ENCODE results near the gene CTDSPL. TPM values are rescaled to one million over a fixed set of nuclear protein-coding genes. Genes with fewer than 3 reads are reported as not detected.
A peak's percentile ranks its signal among the peaks of the same experiment; 100 is the strongest.

Gene CTDSPL
- total and polyA plus RNA-seq, 2 experiments from 2014 or later, result 7.1 to 33.4 TPM

- DNase-seq, result peak; percentile 28
- H3K4me2 ChIP-seq (ENCODE audit: unreplicated experiment), result no peak overlapping the region
- H3F3A ChIP-seq (ENCODE audit: insufficient read depth), result peaks cover 15% of the 10 kb centered on the region
- H2AFZ ChIP-seq, result no peak overlapping the region
- H3K27me3 ChIP-seq (replicated peaks; ENCODE audit: insufficient read depth), result no peaks in the 10 kb centered on the region
- H4K20me1 ChIP-seq (ENCODE audit: insufficient read depth), result no peaks in the 10 kb centered on the region
- peaks cover 30% of the 10 kb centered on the region for H3K79me2 ChIP-seq (ENCODE audit: insufficient read depth)
- no peak overlapping the region for H3K4me3 ChIP-seq
- H3K9ac ChIP-seq, result no peak overlapping the region
- H3K36me3 ChIP-seq (ENCODE audit: low read depth), result no peaks in the 10 kb centered on the region
- H3K27ac ChIP-seq, result no peak overlapping the region
- H3K4me1 ChIP-seq (ENCODE audit: insufficient read depth), result peaks cover 16% of the 10 kb centered on the region; the same call in 1 of the 2 replicates
- no peaks in the 10 kb centered on the region for H3K9me2 ChIP-seq (ENCODE audit: insufficient read depth)
- TF ChIP-seq EZH2 (IDR thresholded peaks at IDR 0.05; ENCODE audit: insufficient read depth, poor library complexity, severe bottlenecking), result no peak
- no peak for TF ChIP-seq EZH2phosphoT487 (IDR thresholded peaks at IDR 0.05; ENCODE audit: insufficient read depth, low read depth)
- no peaks in the 10 kb centered on the region for H3K9me3 ChIP-seq (ENCODE audit: low read depth)
- 56% methylated on average over 2 of the region's 2 CpGs for WGBS, 2 experiments (ENCODE audit: low coverage in 1 of 2, low lambda C conversion rate in 2 of 2, missing lambda C conversion rate in 2 of 2)
- in situ Hi-C loops (cut with MboI), result loop anchor here (10.0 kb wide), 1 partner anchor 115 kb away; no protein-coding TSS in a partner anchor
Observed at GRCh38 chr3:37859354-37859753, 2.3 kb upstream of the CTDSPL start.

- peak overlapping the region; percentile 19 for H3K4me2 ChIP-seq (ENCODE audit: unreplicated experiment)
- H3K79me2 ChIP-seq (ENCODE audit: insufficient read depth), result peaks cover 34% of the 10 kb centered on the region
- no peaks in the 10 kb centered on the region for H3K9me2 ChIP-seq (ENCODE audit: insufficient read depth)
- 0 out of 2 replicates have a peak overlapping the region, but pooled peaks have one; percentile 25 for H3K4me3 ChIP-seq
- peak overlapping the region; percentile 64 for H3K27ac ChIP-seq
- TF ChIP-seq EZH2 (IDR thresholded peaks at IDR 0.05; ENCODE audit: insufficient read depth, poor library complexity, severe bottlenecking) (no peak), EZH2phosphoT487 (IDR thresholded peaks at IDR 0.05; ENCODE audit: insufficient read depth, low read depth) (no peak)
- no peaks in the 10 kb centered on the region for H3K36me3 ChIP-seq (ENCODE audit: low read depth)
- H3F3A ChIP-seq (ENCODE audit: insufficient read depth), result peaks cover 17% of the 10 kb centered on the region
- H4K20me1 ChIP-seq (ENCODE audit: insufficient read depth), result no peaks in the 10 kb centered on the region
- no peaks in the 10 kb centered on the region for H3K9me3 ChIP-seq (ENCODE audit: low read depth)
- no peak for DNase-seq
- H3K4me1 ChIP-seq (ENCODE audit: insufficient read depth), result peaks cover 17% of the 10 kb centered on the region; the same call in 1 of the 2 replicates
- peak overlapping the region; percentile 88 for H2AFZ ChIP-seq
- in situ Hi-C loops (cut with MboI), result loop anchor here (10.0 kb wide), 1 partner anchor 115 kb away; no protein-coding TSS in a partner anchor
- 85 to 88% methylated on average over 6 of the region's 6 CpGs for WGBS, 2 experiments (ENCODE audit: low coverage in 1 of 2, low lambda C conversion rate in 2 of 2, missing lambda C conversion rate in 2 of 2)
- H3K27me3 ChIP-seq (replicated peaks; ENCODE audit: insufficient read depth), result no peaks in the 10 kb centered on the region
- peak overlapping the region; percentile 61 for H3K9ac ChIP-seq
Observed at GRCh38 chr3:37859908-37860199, 1.8 kb upstream of the CTDSPL start.

- TF ChIP-seq EZH2phosphoT487 (IDR thresholded peaks at IDR 0.05; ENCODE audit: insufficient read depth, low read depth), result no peak
- TF ChIP-seq EZH2 (IDR thresholded peaks at IDR 0.05; ENCODE audit: insufficient read depth, poor library complexity, severe bottlenecking), result no peak
- Histone ChIP-seq H4K20me1 (ENCODE audit: insufficient read depth) (0 out of 2 replicates have a peak, but pooled peaks cover 8% of the 10 kb centered on the region), H3K27me3 (replicated peaks; ENCODE audit: insufficient read depth) (no peaks in the 10 kb centered on the region), H3K9me2 (ENCODE audit: insufficient read depth) (no peaks in the 10 kb centered on the region), H2AFZ (peak overlapping the region; percentile 75), H3K9ac (peak overlapping the region; percentile 76), H3K4me1 (ENCODE audit: insufficient read depth) (peaks cover 27% of the 10 kb centered on the region), H3K9me3 (ENCODE audit: low read depth) (no peaks in the 10 kb centered on the region), H3F3A (ENCODE audit: insufficient read depth) (peaks cover 30% of the 10 kb centered on the region), H3K36me3 (ENCODE audit: low read depth) (no peaks in the 10 kb centered on the region), H3K4me3 (peak overlapping the region; percentile 82), H3K4me2 (ENCODE audit: unreplicated experiment) (peak overlapping the region; percentile 85), H3K27ac (peak overlapping the region; percentile 41), H3K79me2 (ENCODE audit: insufficient read depth) (peaks cover 59% of the 10 kb centered on the region)
- peak; percentile 84 for DNase-seq
- in situ Hi-C loops (cut with MboI), result no loop called here
- 2% methylated on average over 27 to 36 of the region's 38 CpGs for WGBS, 2 experiments (ENCODE audit: low coverage in 1 of 2, low lambda C conversion rate in 2 of 2, missing lambda C conversion rate in 2 of 2)
Observed at GRCh38 chr3:37862219-37862902, 681 bp downstream of the CTDSPL start.

GRCh38 chr3:37862903-37863815 lies 1.5 kb downstream of the CTDSPL start:
- H3F3A ChIP-seq (ENCODE audit: insufficient read depth), result peaks cover 30% of the 10 kb centered on the region
- H3K36me3 ChIP-seq (ENCODE audit: low read depth), result no peaks in the 10 kb centered on the region
- H3K27ac ChIP-seq, result peak overlapping the region; percentile 41; the same call in 1 of the 2 replicates
- peak overlapping the region; percentile 85 for H3K4me2 ChIP-seq (ENCODE audit: unreplicated experiment)
- H2AFZ ChIP-seq, result peak overlapping the region; percentile 75
- DNase-seq, result peak; percentile 51
- TF ChIP-seq EZH2 (IDR thresholded peaks at IDR 0.05; ENCODE audit: insufficient read depth, poor library complexity, severe bottlenecking) (no peak), EZH2phosphoT487 (IDR thresholded peaks at IDR 0.05; ENCODE audit: insufficient read depth, low read depth) (no peak)
- H3K9me3 ChIP-seq (ENCODE audit: low read depth), result no peaks in the 10 kb centered on the region
- peaks cover 27% of the 10 kb centered on the region for H3K4me1 ChIP-seq (ENCODE audit: insufficient read depth)
- H3K9ac ChIP-seq, result peak overlapping the region; percentile 76
- peak overlapping the region; percentile 82 for H3K4me3 ChIP-seq
- no peaks in the 10 kb centered on the region for H3K9me2 ChIP-seq (ENCODE audit: insufficient read depth)
- 0 out of 2 replicates have a peak, but pooled peaks cover 8% of the 10 kb centered on the region for H4K20me1 ChIP-seq (ENCODE audit: insufficient read depth)
- in situ Hi-C loops (cut with MboI), result no loop called here
- 13 to 15% methylated on average over 13 of the region's 13 CpGs for WGBS, 2 experiments (ENCODE audit: low coverage in 1 of 2, low lambda C conversion rate in 2 of 2, missing lambda C conversion rate in 2 of 2)
- no peaks in the 10 kb centered on the region for H3K27me3 ChIP-seq (replicated peaks; ENCODE audit: insufficient read depth)
- peaks cover 67% of the 10 kb centered on the region for H3K79me2 ChIP-seq (ENCODE audit: insufficient read depth)
